Caco-2 (cell line): ENCODE results near the gene GIMAP2. TPM values are rescaled to one million over a fixed set of nuclear protein-coding genes. Genes with fewer than 3 reads are reported as not detected.

Source experiments
- BruUV-seq: library from RNA; stranded (reverse); fragments of 400-500 nt; replicated peaks from 2 replicates; lab custom pipeline; 2021; lab: Mats Ljungman, UMichigan
- CTCF ChIA-PET: fragments of 300-600 bp; sonication (Branson Sonifier 250); formaldehyde crosslinking; loops from one replicate; lab custom pipeline; 2022; ENCODE audit warnings: antibody characterized with exemption; lab: Charles Lee
- POLR2A ChIA-PET: fragments of 300-600 bp; sonication (Branson Sonifier 250); formaldehyde crosslinking; loops from one replicate; lab custom pipeline; 2022; ENCODE audit warnings: antibody characterized with exemption; lab: Charles Lee
- DNase-seq, 2 experiments: peaks; one replicate each; pipeline versions ENCODE4 v3.0.0 to v3.0.0-alpha.2; 2020 to 2022
- H3K27me3 ChIP-seq: replicated peaks from 2 replicates; pipeline ENCODE4 v1.6.0; 2011; ENCODE audit warnings: low read length; ENCODE audit not compliant: control insufficient read depth, insufficient read depth
- H3K36me3 ChIP-seq: 2 replicates; pipeline ENCODE4 v1.5.1; 2011; ENCODE audit warnings: low read length; ENCODE audit not compliant: control insufficient read depth, insufficient read depth
- H3K4me1 ChIP-seq: fragments of 250-450 bp; sonication (Bioruptor Pico); 2 replicates; pipeline ENCODE4 v1.5.1; 2020; ENCODE audit warnings: mild to moderate bottlenecking
- H3K4me3 ChIP-seq: 2 replicates; pipeline ENCODE4 v1.5.1; 2011; ENCODE audit warnings: low read depth, mild to moderate bottlenecking, control low read depth, low read length
- H3K9me3 ChIP-seq: fragments of 250-450 bp; sonication (Bioruptor Pico); 2 replicates; pipeline ENCODE4 v1.5.1; 2020; ENCODE audit warnings: mild to moderate bottlenecking, moderate library complexity
- H3K27ac Mint-ChIP-seq: one replicate; pipeline ENCODE4 v1.8.0; 2022; ENCODE audit warnings: mixed read lengths; ENCODE audit not compliant: unreplicated experiment
- H3K27me3 Mint-ChIP-seq: one replicate; pipeline ENCODE4 v1.8.0; 2022; ENCODE audit warnings: mixed read lengths; ENCODE audit not compliant: insufficient read depth, unreplicated experiment
- H3K36me3 Mint-ChIP-seq: one replicate; pipeline ENCODE4 v1.8.0; 2022; ENCODE audit warnings: mild to moderate bottlenecking, mixed read lengths; ENCODE audit not compliant: insufficient read depth, unreplicated experiment
- H3K4me1 Mint-ChIP-seq: one replicate; pipeline ENCODE4 v1.8.0; 2022; ENCODE audit warnings: low read depth, mixed read lengths; ENCODE audit not compliant: unreplicated experiment
- H3K4me3 Mint-ChIP-seq: one replicate; pipeline ENCODE4 v1.8.0; 2022; ENCODE audit warnings: mild to moderate bottlenecking, moderate library complexity, mixed read lengths; ENCODE audit not compliant: unreplicated experiment
- H3K9me3 Mint-ChIP-seq: one replicate; pipeline ENCODE4 v1.8.0; 2022; ENCODE audit warnings: mixed read lengths; ENCODE audit not compliant: unreplicated experiment
- intact Hi-C: fragments of 100-400 bp; cut with micrococcal nuclease; formaldehyde crosslinking; loops from one replicate; pipeline ENCODE4 v1.10.0; 2022; ENCODE audit not compliant: unreplicated experiment
- total RNA-seq: library from RNA; stranded (reverse); gene quantifications from 2 replicates; pipeline ENCODE4 v1.2.3, GENCODE V29; 2022
- TF ChIP-seq, protein P1 (sequence below), 2 experiments: fragments of 200-600 bp in 1 of 2; IDR thresholded peaks; 1 replicate in 1 of 2; 2 replicates in 1 of 2; pipeline versions ENCODE4 v1.5.1 to v1.8.0; 2011 to 2022; ENCODE audit warnings: antibody characterized with exemption in 1 of 2, control low read depth in 1 of 2, inconsistent platforms in 1 of 2, low read depth in 1 of 2, low read length in 1 of 2, mild to moderate bottlenecking in 1 of 2, moderate library complexity in 1 of 2; ENCODE audit not compliant: insufficient read depth in 1 of 2, severe bottlenecking in 1 of 2, unreplicated experiment in 1 of 2

The GIMAP2 gene
- total RNA-seq, 1 experiment from 2014 or later, result not detected

DNA sequence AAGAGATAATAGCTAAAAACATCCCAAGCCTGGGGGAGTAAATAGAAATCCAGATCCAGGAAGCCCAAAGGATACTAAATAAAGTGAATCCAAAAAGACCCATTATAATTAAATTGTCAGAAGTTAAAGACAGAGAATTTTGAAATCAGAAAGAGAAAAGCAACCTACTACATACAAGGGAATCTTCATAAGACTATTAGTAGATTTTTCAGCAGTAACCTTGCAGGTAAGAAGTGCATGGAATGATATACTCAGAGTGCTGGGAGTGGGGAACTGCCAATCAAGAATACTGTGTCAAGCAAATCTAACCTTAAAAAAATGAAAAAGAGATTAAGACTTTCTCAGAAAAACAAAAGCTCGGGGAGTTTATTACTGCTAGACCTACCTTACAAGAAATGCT lies 17.7 kb downstream of the GIMAP2 start:
- ChIA-PET POLR2A (no interaction called here), CTCF (no interaction called here)
- Mint-ChIP-seq H3K9me3 (peaks cover 41% of the 10 kb centered on the region), H3K4me3 (no peak overlapping the region), H3K36me3 (no peaks in the 10 kb centered on the region), H3K4me1 (no peaks in the 10 kb centered on the region), H3K27ac (no peak overlapping the region), H3K27me3 (peaks cover 6% of the 10 kb centered on the region)
- BruUV-seq, result no TSS peak
- Histone ChIP-seq H3K27me3 (no peaks in the 10 kb centered on the region), H3K36me3 (no peaks in the 10 kb centered on the region), H3K9me3 (peaks cover 19% of the 10 kb centered on the region), H3K4me1 (no peaks in the 10 kb centered on the region), H3K4me3 (no peak overlapping the region)
- DNase-seq, result no peak
- intact Hi-C loops, result no loop called here
- TF ChIP-seq, protein P1, sequence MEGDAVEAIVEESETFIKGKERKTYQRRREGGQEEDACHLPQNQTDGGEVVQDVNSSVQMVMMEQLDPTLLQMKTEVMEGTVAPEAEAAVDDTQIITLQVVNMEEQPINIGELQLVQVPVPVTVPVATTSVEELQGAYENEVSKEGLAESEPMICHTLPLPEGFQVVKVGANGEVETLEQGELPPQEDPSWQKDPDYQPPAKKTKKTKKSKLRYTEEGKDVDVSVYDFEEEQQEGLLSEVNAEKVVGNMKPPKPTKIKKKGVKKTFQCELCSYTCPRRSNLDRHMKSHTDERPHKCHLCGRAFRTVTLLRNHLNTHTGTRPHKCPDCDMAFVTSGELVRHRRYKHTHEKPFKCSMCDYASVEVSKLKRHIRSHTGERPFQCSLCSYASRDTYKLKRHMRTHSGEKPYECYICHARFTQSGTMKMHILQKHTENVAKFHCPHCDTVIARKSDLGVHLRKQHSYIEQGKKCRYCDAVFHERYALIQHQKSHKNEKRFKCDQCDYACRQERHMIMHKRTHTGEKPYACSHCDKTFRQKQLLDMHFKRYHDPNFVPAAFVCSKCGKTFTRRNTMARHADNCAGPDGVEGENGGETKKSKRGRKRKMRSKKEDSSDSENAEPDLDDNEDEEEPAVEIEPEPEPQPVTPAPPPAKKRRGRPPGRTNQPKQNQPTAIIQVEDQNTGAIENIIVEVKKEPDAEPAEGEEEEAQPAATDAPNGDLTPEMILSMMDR (IDR thresholded peaks at IDR 0.05; ENCODE audit: insufficient read depth in 1 of 2, low read depth in 1 of 2, low read length in 1 of 2, severe bottlenecking in 1 of 2, unreplicated experiment in 1 of 2), result no peak

DNA sequence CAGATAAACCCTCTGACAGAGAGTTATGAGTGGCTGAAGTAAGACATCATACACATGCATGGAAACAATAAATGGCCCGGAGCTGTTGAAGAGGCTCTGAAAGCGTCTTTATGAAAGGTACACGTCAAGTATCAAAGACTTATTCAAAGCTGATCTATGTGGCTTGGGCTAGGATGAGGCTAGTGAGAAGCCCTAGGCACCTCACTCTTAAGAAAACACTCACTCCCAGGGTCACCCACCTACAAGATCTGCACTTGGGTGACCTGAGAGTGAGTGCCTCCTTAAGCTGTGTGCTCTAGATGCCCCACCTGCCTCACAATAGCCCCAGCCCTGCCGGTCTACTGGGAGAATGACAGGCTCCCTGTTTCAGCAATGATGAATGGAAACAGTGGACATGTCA lies 29.8 kb downstream of the GIMAP2 start:
- no peak overlapping the region for H3K27ac Mint-ChIP-seq
- H3K4me1 Mint-ChIP-seq, result no peaks in the 10 kb centered on the region
- no peaks in the 10 kb centered on the region for H3K36me3 Mint-ChIP-seq
- no peak overlapping the region for H3K4me3 Mint-ChIP-seq
- Histone ChIP-seq H3K4me1 (no peaks in the 10 kb centered on the region), H3K27me3 (no peaks in the 10 kb centered on the region), H3K4me3 (no peak overlapping the region), H3K9me3 (no peaks in the 10 kb centered on the region), H3K36me3 (no peaks in the 10 kb centered on the region)
- ChIA-PET CTCF (no interaction called here), POLR2A (no interaction called here)
- intact Hi-C loops, result no loop called here
- DNase-seq, result no peak
- BruUV-seq, result no TSS peak
- TF ChIP-seq, protein P1 (IDR thresholded peaks at IDR 0.05; ENCODE audit: insufficient read depth in 1 of 2, low read depth in 1 of 2, low read length in 1 of 2, severe bottlenecking in 1 of 2, unreplicated experiment in 1 of 2), result no peak
- H3K9me3 Mint-ChIP-seq, result peaks cover 14% of the 10 kb centered on the region
- H3K27me3 Mint-ChIP-seq, result peaks cover 8% of the 10 kb centered on the region

- DNase-seq, result no peak
- TF ChIP-seq, protein P1 (IDR thresholded peaks at IDR 0.05; ENCODE audit: insufficient read depth in 1 of 2, low read depth in 1 of 2, low read length in 1 of 2, severe bottlenecking in 1 of 2, unreplicated experiment in 1 of 2), result no peak
- no peaks in the 10 kb centered on the region for H3K36me3 Mint-ChIP-seq
- H3K4me1 ChIP-seq, result no peaks in the 10 kb centered on the region
- H3K4me1 Mint-ChIP-seq, result no peaks in the 10 kb centered on the region
- ChIA-PET CTCF (no interaction called here), POLR2A (no interaction called here)
- peaks cover 8% of the 10 kb centered on the region for H3K27me3 Mint-ChIP-seq
- H3K36me3 ChIP-seq, result no peaks in the 10 kb centered on the region
- H3K9me3 ChIP-seq, result no peaks in the 10 kb centered on the region
- H3K9me3 Mint-ChIP-seq, result peaks cover 14% of the 10 kb centered on the region
- H3K4me3 Mint-ChIP-seq, result no peak overlapping the region
- no peaks in the 10 kb centered on the region for H3K27me3 ChIP-seq
- BruUV-seq, result no TSS peak
- H3K4me3 ChIP-seq, result no peak overlapping the region
- no peak overlapping the region for H3K27ac Mint-ChIP-seq
- intact Hi-C loops, result no loop called here
Observed at GRCh38 chr7:150715738-150716137, 30.2 kb downstream of the GIMAP2 start.
